SW 1271 (cell line): Measurements from ENCODE around the gene IMPA2.
"Not testable (repeated sequence)": the region's sequence is repeated elsewhere in the genome, so short reads cannot be mapped to it uniquely, and the experiment has no call there.

Source experiments
- DNase-seq, 2 experiments: peaks; one replicate each; lab custom pipeline; 2025; lab: John Stamatoyannopoulos, UW

Gene IMPA2

GRCh38 chr18:12076424-12077140, 95.3 kb downstream of the IMPA2 start:
- no peak for DNase-seq

DNA sequence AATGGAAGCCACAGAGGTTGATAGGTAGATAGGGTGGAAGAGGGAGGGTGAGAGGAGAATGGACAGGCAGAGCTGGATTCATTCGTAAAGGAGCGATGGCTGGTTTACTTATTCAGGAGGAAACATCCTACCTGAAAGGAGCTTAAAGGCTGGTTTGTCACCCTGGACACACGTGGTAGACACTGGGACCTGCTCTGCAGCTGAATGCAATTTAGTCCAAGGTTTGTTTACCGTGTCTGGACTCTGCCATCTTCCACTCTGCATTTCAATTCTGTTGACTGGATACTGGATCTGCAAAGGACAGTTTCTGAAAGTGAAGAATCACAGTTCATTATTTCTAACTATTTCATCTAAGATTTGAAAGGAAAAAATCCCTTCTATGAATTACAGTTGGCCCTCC, 96.7 kb downstream of the IMPA2 start:
- DNase-seq, result not testable (repeated sequence)

GRCh38 chr18:12079491-12080237, 98.4 kb downstream of the IMPA2 start:
- no peak for DNase-seq
